PC-9 (cell line): ENCODE results near the gene TGFBR2. TPM values are rescaled to one million over a fixed set of nuclear protein-coding genes. Genes with fewer than 3 reads are reported as not detected.

Experiments used
- BruUV-seq: library from RNA; stranded (reverse); fragments of 400-500 nt; replicated peaks from 2 replicates; lab custom pipeline; 2021; lab: Mats Ljungman, UMichigan
- CTCF ChIA-PET: fragments of 300-600 bp; sonication (Branson Sonifier 250); formaldehyde crosslinking; loops from one replicate; lab custom pipeline; 2022; ENCODE audit warnings: antibody characterized with exemption; lab: Charles Lee
- POLR2A ChIA-PET: fragments of 300-600 bp; sonication (Branson Sonifier 250); formaldehyde crosslinking; loops from one replicate; lab custom pipeline; 2022; ENCODE audit warnings: antibody characterized with exemption; ENCODE audit not compliant: unreplicated experiment; lab: Charles Lee
- DNase-seq, 2 experiments: peaks; one replicate each; pipeline versions ENCODE4 v3.0.0 to v3.0.0-alpha.2; 2015 to 2022; ENCODE audit warnings: mixed read lengths in 1 of 2
- H2AFZ ChIP-seq: fragments of 200-600 bp; sonication (generic); 2 replicates; pipeline ENCODE4 v1.8.1; 2017; ENCODE audit warnings: antibody characterized with exemption
- H3F3A ChIP-seq: fragments of 200-600 bp; sonication (generic); 2 replicates; pipeline ENCODE4 v1.8.1; 2017; ENCODE audit warnings: antibody characterized with exemption, mild to moderate bottlenecking, low read depth; ENCODE audit not compliant: insufficient read depth
- H3K27ac ChIP-seq: fragments of 200-600 bp; sonication (generic); 2 replicates; pipeline ENCODE4 v1.6.1; 2016; ENCODE audit warnings: mixed run types
- H3K27me3 ChIP-seq: fragments of 200-600 bp; sonication (generic); 2 replicates; pipeline ENCODE4 v1.6.1; 2016; ENCODE audit warnings: low read depth, mixed run types; ENCODE audit not compliant: insufficient read depth
- H3K36me3 ChIP-seq: fragments of 200-600 bp; sonication (generic); 2 replicates; pipeline ENCODE4 v1.6.1; 2016; ENCODE audit warnings: low read depth, mixed run types
- H3K4me1 ChIP-seq: fragments of 200-600 bp; sonication (generic); replicated peaks from 2 replicates; pipeline ENCODE4 v1.6.1; 2016; ENCODE audit warnings: mixed run types; ENCODE audit not compliant: insufficient read depth
- H3K4me2 ChIP-seq: fragments of 200-600 bp; sonication (generic); 2 replicates; pipeline ENCODE4 v1.6.1; 2017; ENCODE audit warnings: mixed run types
- H3K4me3 ChIP-seq: fragments of 200-600 bp; sonication (generic); 2 replicates; pipeline ENCODE4 v1.6.1; 2016; ENCODE audit warnings: mixed run types
- H3K79me2 ChIP-seq: fragments of 200-600 bp; sonication (generic); 2 replicates; pipeline ENCODE4 v1.6.1; 2017; ENCODE audit warnings: low read depth, mixed run types
- H3K9me2 ChIP-seq: fragments of 200-600 bp; sonication (generic); 2 replicates; pipeline ENCODE4 v1.8.1; 2017; ENCODE audit warnings: mild to moderate bottlenecking; ENCODE audit not compliant: insufficient read depth
- H3K9me3 ChIP-seq: fragments of 200-600 bp; sonication (generic); 2 replicates; pipeline ENCODE4 v1.8.1; 2016; ENCODE audit warnings: low read depth; ENCODE audit not compliant: insufficient read depth
- H4K20me1 ChIP-seq: fragments of 200-600 bp; sonication (generic); 2 replicates; pipeline ENCODE4 v1.8.1; 2017; ENCODE audit not compliant: insufficient read depth
- EZH2 ChIP-seq: fragments of 200-600 bp; sonication (generic); IDR thresholded peaks from 2 replicates; pipeline ENCODE4 v1.8.0; 2017; ENCODE audit warnings: antibody characterized with exemption, low read depth
- intact Hi-C: fragments of 100-400 bp; cut with micrococcal nuclease; formaldehyde crosslinking; loops from one replicate; pipeline ENCODE4 v1.10.0; 2022; ENCODE audit not compliant: unreplicated experiment
- total RNA-seq: library from RNA; stranded (reverse); gene quantifications from 2 replicates; pipeline ENCODE4 v1.2.3, GENCODE V29; 2021
- TF ChIP-seq, protein P1 (sequence below): fragments of 200-600 bp; sonication (generic); conservative IDR thresholded peaks from 2 replicates; pipeline ENCODE4 v1.6.1; 2017; ENCODE audit warnings: mixed run types, antibody characterized with exemption, mild to moderate bottlenecking, moderate library complexity

The TGFBR2 gene
- total RNA-seq, 1 experiment from 2014 or later, result 33.6 TPM

DNA sequence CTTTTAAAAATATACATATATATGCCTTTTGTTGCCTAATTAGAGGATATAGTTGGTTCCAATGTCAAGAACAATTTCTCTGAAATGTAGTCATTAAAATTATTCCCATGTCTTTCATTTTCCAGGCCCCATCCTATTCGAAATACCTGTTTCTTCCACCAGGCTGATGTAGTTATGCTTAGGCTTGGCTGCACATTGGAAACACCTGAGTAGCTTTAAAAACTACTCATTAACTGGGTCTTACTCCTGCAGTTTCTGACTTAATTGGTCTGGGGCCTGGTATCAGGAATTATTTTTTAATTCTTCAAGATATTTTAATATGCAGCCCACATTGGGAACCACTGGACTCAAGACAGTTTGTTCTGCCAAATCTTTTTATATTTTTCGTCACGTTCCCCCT lies 53.7 kb downstream of the TGFBR2 start:
- CTCF ChIA-PET, result interaction anchor here (0.6 kb wide), 1 partner anchor 43 kb away, joined by 4 read pairs; no protein-coding TSS in a partner anchor

DNA sequence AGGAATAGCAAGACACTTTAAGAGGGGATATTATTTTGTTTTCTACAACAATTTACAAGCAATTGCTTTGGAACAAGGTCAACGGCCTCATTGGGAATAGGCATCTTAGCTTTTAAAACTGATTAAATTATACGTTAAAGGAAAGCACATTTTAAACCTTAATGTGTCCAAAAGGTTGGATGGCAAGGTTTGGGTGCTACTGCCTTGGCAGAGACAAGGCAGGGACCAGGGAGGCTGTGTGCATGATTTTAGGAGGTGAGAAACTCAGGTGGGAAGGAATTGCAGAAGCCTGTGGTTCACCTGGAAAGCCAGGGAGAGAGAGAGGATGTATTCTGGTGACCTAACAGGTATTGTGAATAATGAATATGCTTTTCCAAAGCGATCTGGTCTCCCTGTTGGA lies 54.3 kb downstream of the TGFBR2 start:
- no peaks in the 10 kb centered on the region for H3K36me3 ChIP-seq
- H3K9me3 ChIP-seq, result no peaks in the 10 kb centered on the region
- ChIA-PET CTCF (interaction anchor here (0.6 kb wide), 1 partner anchor 44 kb away, joined by 4 read pairs; no protein-coding TSS in a partner anchor), POLR2A (no interaction called here)
- H3K4me2 ChIP-seq, result no peak overlapping the region
- no peak for TF ChIP-seq EZH2
- TF ChIP-seq, protein P1, sequence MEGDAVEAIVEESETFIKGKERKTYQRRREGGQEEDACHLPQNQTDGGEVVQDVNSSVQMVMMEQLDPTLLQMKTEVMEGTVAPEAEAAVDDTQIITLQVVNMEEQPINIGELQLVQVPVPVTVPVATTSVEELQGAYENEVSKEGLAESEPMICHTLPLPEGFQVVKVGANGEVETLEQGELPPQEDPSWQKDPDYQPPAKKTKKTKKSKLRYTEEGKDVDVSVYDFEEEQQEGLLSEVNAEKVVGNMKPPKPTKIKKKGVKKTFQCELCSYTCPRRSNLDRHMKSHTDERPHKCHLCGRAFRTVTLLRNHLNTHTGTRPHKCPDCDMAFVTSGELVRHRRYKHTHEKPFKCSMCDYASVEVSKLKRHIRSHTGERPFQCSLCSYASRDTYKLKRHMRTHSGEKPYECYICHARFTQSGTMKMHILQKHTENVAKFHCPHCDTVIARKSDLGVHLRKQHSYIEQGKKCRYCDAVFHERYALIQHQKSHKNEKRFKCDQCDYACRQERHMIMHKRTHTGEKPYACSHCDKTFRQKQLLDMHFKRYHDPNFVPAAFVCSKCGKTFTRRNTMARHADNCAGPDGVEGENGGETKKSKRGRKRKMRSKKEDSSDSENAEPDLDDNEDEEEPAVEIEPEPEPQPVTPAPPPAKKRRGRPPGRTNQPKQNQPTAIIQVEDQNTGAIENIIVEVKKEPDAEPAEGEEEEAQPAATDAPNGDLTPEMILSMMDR, result no peak
- H4K20me1 ChIP-seq, result no peaks in the 10 kb centered on the region
- intact Hi-C loops, result no loop called here
- H3K79me2 ChIP-seq, result no peaks in the 10 kb centered on the region; the same call in 1 of the 2 replicates
- H3K9me2 ChIP-seq, result no peaks in the 10 kb centered on the region
- peaks cover 26% of the 10 kb centered on the region for H3K4me1 ChIP-seq
- no peak for DNase-seq
- peaks cover 18% of the 10 kb centered on the region for H3F3A ChIP-seq
- H2AFZ ChIP-seq, result no peak overlapping the region
- H3K4me3 ChIP-seq, result no peak overlapping the region
- BruUV-seq, result no TSS peak
- no peaks in the 10 kb centered on the region for H3K27me3 ChIP-seq
- H3K27ac ChIP-seq, result no peak overlapping the region

More for the DNA sequence above, 53.7 kb downstream of the TGFBR2 start:
- H3K79me2 ChIP-seq, result no peaks in the 10 kb centered on the region; the same call in 1 of the 2 replicates
- TF ChIP-seq, protein P1, result no peak
- no peak for TF ChIP-seq EZH2
- H3K4me3 ChIP-seq, result no peak overlapping the region
- H3K4me2 ChIP-seq, result no peak overlapping the region
- no peak overlapping the region for H3K27ac ChIP-seq
- DNase-seq, result no peak
- intact Hi-C loops, result no loop called here
- H3K4me1 ChIP-seq, result peaks cover 26% of the 10 kb centered on the region
- H3F3A ChIP-seq, result peaks cover 18% of the 10 kb centered on the region
- no peaks in the 10 kb centered on the region for H3K27me3 ChIP-seq
- H3K36me3 ChIP-seq, result no peaks in the 10 kb centered on the region
- no peak overlapping the region for H2AFZ ChIP-seq
- BruUV-seq, result no TSS peak
- no peaks in the 10 kb centered on the region for H4K20me1 ChIP-seq
- H3K9me3 ChIP-seq, result no peaks in the 10 kb centered on the region
- H3K9me2 ChIP-seq, result no peaks in the 10 kb centered on the region
- POLR2A ChIA-PET, result no interaction called here

DNA sequence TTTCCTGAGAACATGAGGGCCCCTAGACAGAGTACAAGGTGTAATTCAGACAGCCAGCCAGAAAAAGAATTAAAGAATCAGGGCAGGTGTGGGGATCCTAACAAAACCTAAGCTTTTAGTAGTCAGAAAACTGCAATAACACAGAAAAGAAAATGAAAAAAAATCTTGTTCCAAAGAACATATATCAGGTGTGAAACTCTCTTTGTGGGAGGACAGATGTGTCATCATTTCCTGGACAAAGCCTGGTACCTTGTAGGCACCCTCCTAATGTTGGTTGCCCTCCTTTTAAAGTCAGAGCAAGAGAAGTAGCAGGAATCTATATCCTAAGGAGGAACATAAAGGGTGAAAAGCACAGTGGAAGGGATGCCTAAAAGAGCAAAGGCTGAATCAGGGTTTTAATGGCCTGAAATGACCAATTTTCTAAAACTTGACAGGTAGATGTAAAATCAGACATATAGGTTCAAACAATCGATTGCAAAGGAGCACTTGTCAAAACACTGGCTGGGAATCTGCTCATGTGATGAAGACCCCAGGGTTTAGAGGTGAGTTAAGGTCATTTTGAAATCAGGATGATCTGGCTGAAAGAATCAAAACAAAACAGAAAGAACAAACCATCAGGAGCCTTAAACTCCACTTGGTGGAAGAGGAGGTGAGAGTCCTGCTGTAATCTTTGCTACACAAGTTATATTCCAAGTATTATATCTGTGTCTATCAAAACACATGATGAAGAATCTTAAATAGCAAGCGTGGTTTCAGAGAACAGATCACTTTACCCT lies 54.9 kb downstream of the TGFBR2 start:
- CTCF ChIA-PET, result no interaction called here
- DNase-seq, result no peak
- peaks cover 18% of the 10 kb centered on the region for H3F3A ChIP-seq
- H3K9me2 ChIP-seq, result no peaks in the 10 kb centered on the region
- TF ChIP-seq EZH2, result no peak
- TF ChIP-seq, protein P1, result no peak
- no peaks in the 10 kb centered on the region; the same call in 1 of the 2 replicates for H3K79me2 ChIP-seq
- peaks cover 26% of the 10 kb centered on the region for H3K4me1 ChIP-seq
- H3K4me2 ChIP-seq, result no peak overlapping the region
- intact Hi-C loops, result no loop called here
- H3K9me3 ChIP-seq, result no peaks in the 10 kb centered on the region
- BruUV-seq, result no TSS peak
- no peak overlapping the region for H3K27ac ChIP-seq
- no peaks in the 10 kb centered on the region for H3K27me3 ChIP-seq
- no peak overlapping the region for H2AFZ ChIP-seq
- no peak overlapping the region for H3K4me3 ChIP-seq
- H4K20me1 ChIP-seq, result no peaks in the 10 kb centered on the region
- no peaks in the 10 kb centered on the region for H3K36me3 ChIP-seq
- POLR2A ChIA-PET, result no interaction called here
